ENCODE results near the gene EFNB1. TPM values are rescaled to one million over a fixed set of nuclear protein-coding genes. Genes with fewer than 3 reads are reported as not detected.

Gene EFNB1
- total and polyA plus RNA-seq, 9 donors, result 9.3 to 47.5 (median 26.2) TPM

DNA sequence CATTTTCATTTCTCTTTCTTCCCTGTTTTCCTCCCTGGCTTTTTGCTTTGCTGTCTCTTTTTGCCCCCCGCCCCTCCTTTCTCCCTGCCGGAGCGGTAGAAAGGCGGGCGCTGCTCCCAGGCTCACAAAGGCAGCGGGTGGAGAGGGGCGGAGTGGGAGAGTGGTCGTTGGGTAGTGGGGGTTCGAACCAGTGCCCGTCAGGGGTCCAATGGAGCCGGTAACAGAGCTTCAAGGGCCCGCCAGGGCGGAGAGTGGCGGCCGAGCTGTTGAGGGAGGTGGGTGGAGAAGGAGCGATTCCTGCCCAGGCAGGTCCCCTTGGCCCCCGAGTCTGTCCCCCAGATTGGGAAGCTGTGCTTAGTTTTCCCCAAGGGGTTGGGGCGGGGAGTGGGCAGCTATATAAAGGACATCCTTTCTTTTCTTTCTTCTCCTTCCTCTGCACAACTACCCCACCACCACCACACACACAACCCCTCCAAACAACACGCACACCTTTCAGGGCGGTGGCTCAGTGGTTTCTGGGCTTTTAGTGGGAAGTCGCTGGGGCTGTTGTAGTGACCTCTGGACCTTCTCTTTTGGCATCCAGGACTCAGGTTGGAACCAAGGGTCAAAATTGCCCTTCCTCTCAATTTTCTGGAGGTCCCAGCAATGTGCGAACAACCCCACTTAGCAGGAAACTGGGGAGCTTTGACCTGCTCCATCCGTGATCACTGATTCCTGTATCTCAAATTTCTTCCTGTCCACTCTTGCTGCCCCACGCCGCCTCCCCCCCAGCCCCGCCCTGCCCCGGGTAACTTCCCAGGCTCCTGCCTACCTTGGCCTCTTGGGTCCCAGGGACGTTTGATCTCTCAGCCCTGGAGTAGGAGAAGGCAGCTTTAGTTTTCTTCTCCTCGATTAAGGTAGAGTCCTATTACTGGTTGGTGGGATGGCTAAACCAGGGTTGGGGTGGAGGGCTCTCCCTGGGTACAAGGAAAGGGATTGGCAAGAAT, 1.9 kb downstream of the EFNB1 start:
- TF ChIP-seq, protein P1, sequence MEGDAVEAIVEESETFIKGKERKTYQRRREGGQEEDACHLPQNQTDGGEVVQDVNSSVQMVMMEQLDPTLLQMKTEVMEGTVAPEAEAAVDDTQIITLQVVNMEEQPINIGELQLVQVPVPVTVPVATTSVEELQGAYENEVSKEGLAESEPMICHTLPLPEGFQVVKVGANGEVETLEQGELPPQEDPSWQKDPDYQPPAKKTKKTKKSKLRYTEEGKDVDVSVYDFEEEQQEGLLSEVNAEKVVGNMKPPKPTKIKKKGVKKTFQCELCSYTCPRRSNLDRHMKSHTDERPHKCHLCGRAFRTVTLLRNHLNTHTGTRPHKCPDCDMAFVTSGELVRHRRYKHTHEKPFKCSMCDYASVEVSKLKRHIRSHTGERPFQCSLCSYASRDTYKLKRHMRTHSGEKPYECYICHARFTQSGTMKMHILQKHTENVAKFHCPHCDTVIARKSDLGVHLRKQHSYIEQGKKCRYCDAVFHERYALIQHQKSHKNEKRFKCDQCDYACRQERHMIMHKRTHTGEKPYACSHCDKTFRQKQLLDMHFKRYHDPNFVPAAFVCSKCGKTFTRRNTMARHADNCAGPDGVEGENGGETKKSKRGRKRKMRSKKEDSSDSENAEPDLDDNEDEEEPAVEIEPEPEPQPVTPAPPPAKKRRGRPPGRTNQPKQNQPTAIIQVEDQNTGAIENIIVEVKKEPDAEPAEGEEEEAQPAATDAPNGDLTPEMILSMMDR (IDR thresholded peaks at IDR 0.05), result no peak
- TF ChIP-seq POLR2A (IDR thresholded peaks at IDR 0.05) (no peak), EP300 (IDR thresholded peaks at IDR 0.05) (no peak)
- H3K27ac ChIP-seq, result no peak overlapping the region
- intact Hi-C loops (cut with DNase I), result loop anchor here in 1 of 4 donors (5.0 kb wide), 1 partner anchor 232 kb away; no protein-coding TSS in a partner anchor
- H3K4me3 ChIP-seq, result peak overlapping the region; percentile 54
- DNase-seq, result peak in 2 of 5 donors; percentile 15 to 31
- no peaks in the 10 kb centered on the region for H3K9me3 ChIP-seq
- H3K36me3 ChIP-seq, result no peaks in the 10 kb centered on the region
- WGBS, 3 donors, result 30 to 39% (median 34%) methylated on average over 29 of the region's 29 CpGs
- H3K27me3 ChIP-seq, result no peaks in the 10 kb centered on the region
- no peaks in the 10 kb centered on the region for H3K4me1 ChIP-seq (ENCODE audit: insufficient read depth)

DNA sequence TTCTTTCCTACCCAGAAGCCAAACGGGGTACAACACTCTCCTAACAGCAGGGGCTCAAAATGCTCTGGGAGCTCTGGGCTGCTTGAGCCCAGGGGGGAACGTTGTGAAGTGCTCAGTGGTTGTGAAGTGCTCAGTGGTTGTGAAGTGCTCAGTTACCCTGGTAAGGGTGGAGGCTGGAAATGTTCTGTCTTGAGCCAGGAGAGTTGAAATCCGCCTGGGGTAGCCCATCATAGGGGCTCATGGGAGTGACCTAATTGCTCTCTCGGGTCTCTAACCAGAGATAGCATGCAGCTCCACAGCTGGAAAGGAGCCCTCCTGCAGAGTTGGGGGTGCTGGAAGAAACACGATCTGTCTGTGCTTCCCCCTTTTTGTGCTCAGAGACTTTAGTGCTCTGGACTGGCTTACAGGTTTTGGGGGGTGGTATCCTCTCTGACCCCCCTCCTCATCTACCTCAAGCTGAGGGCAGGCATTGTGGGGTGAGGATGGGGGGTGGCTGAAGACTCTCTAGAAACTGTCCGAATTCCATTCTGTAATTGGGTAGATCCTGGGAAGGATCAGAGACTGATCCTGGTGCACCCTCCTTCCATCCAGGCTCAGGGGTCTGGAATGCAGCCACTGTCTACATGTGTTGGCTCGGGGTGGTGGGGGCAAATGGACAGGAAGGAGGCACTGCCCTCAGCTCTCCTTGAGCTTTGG, 2.7 kb downstream of the EFNB1 start:
- Histone ChIP-seq H3K4me1 (ENCODE audit: insufficient read depth) (peaks cover 1% of the 10 kb centered on the region), H3K27me3 (no peaks in the 10 kb centered on the region), H3K9me3 (no peaks in the 10 kb centered on the region), H3K27ac (peak overlapping the region in 1 of 2 donors; percentile 6), H3K36me3 (no peaks in the 10 kb centered on the region), H3K4me3 (peak overlapping the region; percentile 54)
- DNase-seq, result peak in 2 of 5 donors; percentile 8 to 11
- intact Hi-C loops (cut with DNase I), result loop anchor here in 1 of 4 donors (5.0 kb wide), 1 partner anchor 231 kb away; no protein-coding TSS in a partner anchor
- TF ChIP-seq EP300 (IDR thresholded peaks at IDR 0.05) (no peak), POLR2A (IDR thresholded peaks at IDR 0.05) (no peak)
- TF ChIP-seq, protein P1 (IDR thresholded peaks at IDR 0.05), result no peak
- 15 to 21% (median 19%) methylated on average over 7 of the region's 7 CpGs for WGBS, 3 donors

DNA sequence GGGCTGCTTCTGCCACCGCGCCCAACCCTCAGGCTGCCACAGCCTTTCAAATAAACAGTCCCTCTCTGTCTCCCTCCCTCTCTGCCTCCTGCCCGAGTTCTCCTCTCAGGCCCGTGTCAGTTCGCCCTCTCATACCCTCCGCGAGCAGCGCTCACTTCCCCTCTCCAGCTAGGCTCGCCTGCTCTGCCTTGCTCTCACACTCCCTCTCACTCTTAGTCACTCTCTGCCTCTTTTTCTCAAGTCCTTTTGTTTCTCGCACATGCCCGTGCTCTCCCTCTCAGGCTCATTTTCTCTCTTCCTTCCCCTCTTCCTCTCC, 3.2 kb downstream of the EFNB1 start:
- peak overlapping the region; percentile 54 for H3K4me3 ChIP-seq
- H3K36me3 ChIP-seq, result no peaks in the 10 kb centered on the region
- TF ChIP-seq, protein P1 (IDR thresholded peaks at IDR 0.05), result no peak
- TF ChIP-seq EP300 (IDR thresholded peaks at IDR 0.05) (no peak), POLR2A (IDR thresholded peaks at IDR 0.05) (no peak)
- peak overlapping the region in 1 of 2 donors; percentile 6 for H3K27ac ChIP-seq
- intact Hi-C loops (cut with DNase I), result loop anchor here in 1 of 4 donors (5.0 kb wide), 1 partner anchor 230 kb away; no protein-coding TSS in a partner anchor
- peaks cover 1% of the 10 kb centered on the region for H3K4me1 ChIP-seq (ENCODE audit: insufficient read depth)
- 17 to 38% (median 25%) methylated on average over 11 of the region's 11 CpGs for WGBS, 3 donors
- peak; percentile 46 to 61 (median 51) for DNase-seq
- H3K9me3 ChIP-seq, result no peaks in the 10 kb centered on the region
- no peaks in the 10 kb centered on the region for H3K27me3 ChIP-seq

All from ovary (tissue), 9 donors.